Measurements from ENCODE around the gene RAMP3. TPM values are rescaled to one million over a fixed set of nuclear protein-coding genes. Genes with fewer than 3 reads are reported as not detected.

Gene RAMP3
- total RNA-seq, 2 donors from 2014 or later: not detected

DNA sequence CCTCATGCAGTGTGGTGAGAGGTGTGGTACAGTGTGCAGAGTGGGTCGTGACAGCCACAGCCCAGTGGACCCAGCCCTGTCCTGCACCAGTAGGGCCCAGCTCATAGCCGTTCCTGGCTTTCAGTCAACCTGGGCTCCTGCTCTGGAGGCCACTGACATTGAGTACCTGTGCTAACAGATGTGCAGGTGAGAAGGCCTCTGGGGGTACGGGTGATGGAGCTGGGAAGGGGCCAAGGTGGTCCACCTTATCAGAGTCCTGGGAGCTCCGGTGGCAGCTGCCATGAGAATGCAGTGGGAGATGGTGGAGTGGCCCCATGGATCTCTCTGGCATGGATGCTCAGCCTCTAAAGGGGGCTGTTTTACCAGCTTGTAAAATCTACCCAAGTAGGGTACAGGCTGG, 40.0 kb upstream of the RAMP3 start:
- H3K9me3 ChIP-seq (ENCODE audit: control insufficient read depth, low read length): no peaks in the 10 kb centered on the region
- H3K27me3 Mint-ChIP-seq (ENCODE audit: insufficient read depth): peaks cover 37% of the 10 kb centered on the region
- no peak overlapping the region for H3K4me3 ChIP-seq (ENCODE audit: low read length)
- no peak overlapping the region for H3K27ac ChIP-seq (ENCODE audit: low read depth, low read length)
- peaks cover 32% of the 10 kb centered on the region for H3K27me3 ChIP-seq (ENCODE audit: control insufficient read depth, insufficient read depth, low read length, poor library complexity, severe bottlenecking)
- no peaks in the 10 kb centered on the region for H3K36me3 ChIP-seq (ENCODE audit: control insufficient read depth, insufficient read depth, low read length)
- no peaks in the 10 kb centered on the region for H3K9me3 Mint-ChIP-seq
- TF ChIP-seq, protein P1, sequence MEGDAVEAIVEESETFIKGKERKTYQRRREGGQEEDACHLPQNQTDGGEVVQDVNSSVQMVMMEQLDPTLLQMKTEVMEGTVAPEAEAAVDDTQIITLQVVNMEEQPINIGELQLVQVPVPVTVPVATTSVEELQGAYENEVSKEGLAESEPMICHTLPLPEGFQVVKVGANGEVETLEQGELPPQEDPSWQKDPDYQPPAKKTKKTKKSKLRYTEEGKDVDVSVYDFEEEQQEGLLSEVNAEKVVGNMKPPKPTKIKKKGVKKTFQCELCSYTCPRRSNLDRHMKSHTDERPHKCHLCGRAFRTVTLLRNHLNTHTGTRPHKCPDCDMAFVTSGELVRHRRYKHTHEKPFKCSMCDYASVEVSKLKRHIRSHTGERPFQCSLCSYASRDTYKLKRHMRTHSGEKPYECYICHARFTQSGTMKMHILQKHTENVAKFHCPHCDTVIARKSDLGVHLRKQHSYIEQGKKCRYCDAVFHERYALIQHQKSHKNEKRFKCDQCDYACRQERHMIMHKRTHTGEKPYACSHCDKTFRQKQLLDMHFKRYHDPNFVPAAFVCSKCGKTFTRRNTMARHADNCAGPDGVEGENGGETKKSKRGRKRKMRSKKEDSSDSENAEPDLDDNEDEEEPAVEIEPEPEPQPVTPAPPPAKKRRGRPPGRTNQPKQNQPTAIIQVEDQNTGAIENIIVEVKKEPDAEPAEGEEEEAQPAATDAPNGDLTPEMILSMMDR (conservative IDR thresholded peaks at IDR 0.05): no peak
- H3K27ac Mint-ChIP-seq: no peak overlapping the region
- H3K4me1 Mint-ChIP-seq: no peaks in the 10 kb centered on the region
- WGBS, 2 experiments (ENCODE audit: insufficient coverage in 1 of 2, insufficient read length in 1 of 2): 69 to 71% methylated on average over 3 to 4 of the region's 4 CpGs
- no peaks in the 10 kb centered on the region for H3K36me3 Mint-ChIP-seq (ENCODE audit: low read depth)
- H3K4me1 ChIP-seq (ENCODE audit: control insufficient read depth, insufficient read depth, low read length): no peaks in the 10 kb centered on the region
- peak; percentile 22 for DNase-seq
- H3K4me3 Mint-ChIP-seq: no peak overlapping the region
- H3K9ac ChIP-seq (ENCODE audit: extremely low read depth, low read length, poor library complexity, severe bottlenecking): no peak overlapping the region

DNA sequence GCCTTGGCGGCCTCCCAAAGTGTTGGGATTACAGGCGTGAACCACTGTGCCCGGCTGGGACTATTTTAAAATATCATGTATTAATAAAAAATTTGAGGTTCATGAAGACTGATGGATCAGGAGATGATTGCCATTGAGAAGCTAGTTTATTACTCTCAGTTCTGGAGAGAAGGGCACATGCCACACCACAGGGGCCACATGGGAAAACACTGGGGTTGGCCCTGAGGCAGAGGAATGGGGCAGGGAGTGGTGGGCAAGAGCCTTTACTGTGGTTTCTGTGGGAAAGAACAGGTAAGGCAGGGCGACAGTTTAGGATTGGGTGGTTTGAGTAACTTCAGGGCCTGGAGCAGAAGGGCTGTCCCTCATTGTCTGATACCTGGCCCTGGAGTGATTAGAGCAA, 39.3 kb upstream of the RAMP3 start:
- DNase-seq: peak; percentile 29
- Histone ChIP-seq H3K36me3 (ENCODE audit: control insufficient read depth, insufficient read depth, low read length) (no peaks in the 10 kb centered on the region), H3K9ac (ENCODE audit: extremely low read depth, low read length, poor library complexity, severe bottlenecking) (no peak overlapping the region), H3K4me1 (ENCODE audit: control insufficient read depth, insufficient read depth, low read length) (no peaks in the 10 kb centered on the region), H3K4me3 (ENCODE audit: low read length) (no peak overlapping the region), H3K27ac (ENCODE audit: low read depth, low read length) (no peak overlapping the region), H3K9me3 (ENCODE audit: control insufficient read depth, low read length) (no peaks in the 10 kb centered on the region), H3K27me3 (ENCODE audit: control insufficient read depth, insufficient read depth, low read length, poor library complexity, severe bottlenecking) (peaks cover 29% of the 10 kb centered on the region)
- no peak overlapping the region for H3K27ac Mint-ChIP-seq
- H3K27me3 Mint-ChIP-seq (ENCODE audit: insufficient read depth): peaks cover 37% of the 10 kb centered on the region
- H3K9me3 Mint-ChIP-seq: no peaks in the 10 kb centered on the region
- TF ChIP-seq, protein P1 (conservative IDR thresholded peaks at IDR 0.05): no peak
- 90 to 94% methylated on average over 2 to 4 of the region's 4 CpGs for WGBS, 2 experiments (ENCODE audit: insufficient coverage in 1 of 2, insufficient read length in 1 of 2)
- no peak overlapping the region for H3K4me3 Mint-ChIP-seq
- H3K4me1 Mint-ChIP-seq: no peaks in the 10 kb centered on the region
- no peaks in the 10 kb centered on the region for H3K36me3 Mint-ChIP-seq (ENCODE audit: low read depth)

GRCh38 chr7:45118889-45119331, 38.7 kb upstream of the RAMP3 start:
- Histone ChIP-seq H3K4me1 (ENCODE audit: control insufficient read depth, insufficient read depth, low read length) (no peaks in the 10 kb centered on the region), H3K9ac (ENCODE audit: extremely low read depth, low read length, poor library complexity, severe bottlenecking) (no peak overlapping the region), H3K27ac (ENCODE audit: low read depth, low read length) (no peak overlapping the region), H3K9me3 (ENCODE audit: control insufficient read depth, low read length) (no peaks in the 10 kb centered on the region), H3K4me3 (ENCODE audit: low read length) (no peak overlapping the region), H3K36me3 (ENCODE audit: control insufficient read depth, insufficient read depth, low read length) (no peaks in the 10 kb centered on the region), H3K27me3 (ENCODE audit: control insufficient read depth, insufficient read depth, low read length, poor library complexity, severe bottlenecking) (peaks cover 25% of the 10 kb centered on the region)
- H3K9me3 Mint-ChIP-seq: no peaks in the 10 kb centered on the region
- peaks cover 4% of the 10 kb centered on the region for H3K4me1 Mint-ChIP-seq
- no peak overlapping the region for H3K4me3 Mint-ChIP-seq
- H3K36me3 Mint-ChIP-seq (ENCODE audit: low read depth): no peaks in the 10 kb centered on the region
- peaks cover 34% of the 10 kb centered on the region for H3K27me3 Mint-ChIP-seq (ENCODE audit: insufficient read depth)
- peak; percentile 29 for DNase-seq
- 20 to 80% methylated on average over 1 to 3 of the region's 3 CpGs for WGBS, 2 experiments (ENCODE audit: insufficient coverage in 1 of 2, insufficient read length in 1 of 2)
- TF ChIP-seq, protein P1 (conservative IDR thresholded peaks at IDR 0.05): no peak
- H3K27ac Mint-ChIP-seq: no peak overlapping the region
